H1 (cell line): ENCODE data around the gene ZNF423. TPM values are rescaled to one million over a fixed set of nuclear protein-coding genes. Genes with fewer than 3 reads are reported as not detected.

Experiments
- CTCF ChIA-PET: fragments of 300-600 bp; sonication (Branson Sonifier 250); formaldehyde crosslinking; loops from one replicate; lab custom pipeline; 2021; ENCODE audit not compliant: partially characterized antibody; lab: Charles Lee
- POLR2A ChIA-PET: fragments of 300-600 bp; sonication (Branson Sonifier 250); formaldehyde crosslinking; loops from one replicate; lab custom pipeline; 2021; ENCODE audit warnings: inconsistent platforms; ENCODE audit not compliant: partially characterized antibody; lab: Charles Lee
- DNase-seq, 2 experiments: peaks; one replicate each; pipeline versions ENCODE4 v3.0.0 to v3.0.0-alpha.2; 2010 to 2022; ENCODE audit warnings: low spot score in 2 of 2, low read depth in 1 of 2, mixed read lengths in 1 of 2
- FAIRE-seq: peaks from 2 replicates; lab custom pipeline; 2011; peaks lifted over from hg19 to GRCh38; lab: Jason Lieb, UNC
- H2AFZ ChIP-seq: 2 replicates; pipeline ENCODE4 v1.8.1; 2012; ENCODE audit warnings: low read length, inconsistent platforms
- H2AK5ac ChIP-seq: 2 replicates; pipeline ENCODE4 v1.6.1; 2013; ENCODE audit warnings: low read depth, low read length
- H2BK120ac ChIP-seq: replicated peaks from 2 replicates; pipeline ENCODE3; 2013; ENCODE audit warnings: low read depth, low read length, inconsistent platforms
- H2BK12ac ChIP-seq: 2 replicates; pipeline ENCODE4 v1.6.1; 2013; ENCODE audit warnings: low read depth, low read length
- H2BK15ac ChIP-seq: 2 replicates; pipeline ENCODE4 v1.6.1; 2013; ENCODE audit warnings: low read length
- H2BK20ac ChIP-seq: 2 replicates; pipeline ENCODE4 v1.6.1; 2013; ENCODE audit warnings: low read length
- H2BK5ac ChIP-seq: 2 replicates; pipeline ENCODE4 v1.6.1; 2013; ENCODE audit warnings: low read depth, low read length
- H3K14ac ChIP-seq: 2 replicates; pipeline ENCODE4 v1.6.1; 2013; ENCODE audit warnings: inconsistent platforms; ENCODE audit not compliant: insufficient read length
- H3K18ac ChIP-seq: 2 replicates; pipeline ENCODE4 v1.6.1; 2013; ENCODE audit warnings: low read length; ENCODE audit errors: extremely low read depth
- H3K23ac ChIP-seq: 2 replicates; pipeline ENCODE4 v1.6.1; 2013; ENCODE audit warnings: inconsistent platforms; ENCODE audit not compliant: insufficient read length
- H3K23me2 ChIP-seq: 2 replicates; pipeline ENCODE4 v1.6.1; 2013; ENCODE audit warnings: low read depth, low read length
- H3K27ac ChIP-seq: 2 replicates; pipeline ENCODE4 v1.6.1; 2011; ENCODE audit warnings: low read depth, low read length, inconsistent platforms
- H3K27me3 ChIP-seq, 4 experiments: replicated peaks in 1 of 4; 1 replicate in 1 of 4; 2 replicates in 3 of 4; pipeline versions ENCODE4 v1.6.1 to v1.8.1; 2011 to 2013; ENCODE audit warnings: low read length in 3 of 4, mild to moderate bottlenecking in 3 of 4, inconsistent platforms in 2 of 4, mixed read lengths in 2 of 4, moderate library complexity in 1 of 4; ENCODE audit not compliant: control insufficient read depth in 3 of 4, insufficient read depth in 3 of 4; ENCODE audit errors: extremely low read depth in 1 of 4
- H3K36me3 ChIP-seq, 4 experiments: 2 replicates each; pipeline versions ENCODE4 v1.6.1 to v1.8.1; 2011 to 2013; ENCODE audit warnings: mild to moderate bottlenecking in 4 of 4, low read length in 3 of 4, moderate library complexity in 2 of 4, control low read depth in 1 of 4, inconsistent platforms in 1 of 4; ENCODE audit not compliant: insufficient read depth in 4 of 4, control insufficient read depth in 2 of 4
- H3K4ac ChIP-seq: replicated peaks from 2 replicates; pipeline ENCODE3; 2013; ENCODE audit warnings: low read length, low read depth, mixed read lengths, inconsistent platforms; ENCODE audit not compliant: insufficient read length
- H3K4me1 ChIP-seq, 4 experiments: replicated peaks in 1 of 4; 1 replicate in 1 of 4; 2 replicates in 3 of 4; pipeline versions ENCODE4 v1.6.1 to v1.8.1; 2011 to 2013; ENCODE audit warnings: low read length in 3 of 4, inconsistent platforms in 2 of 4, mixed read lengths in 1 of 4; ENCODE audit not compliant: insufficient read depth in 4 of 4, control insufficient read depth in 3 of 4
- H3K4me2 ChIP-seq, 2 experiments: 2 replicates each; pipeline versions ENCODE4 v1.6.1 to v1.8.1; 2011 to 2013; ENCODE audit warnings: low read depth in 2 of 2, low read length in 2 of 2, control low read depth in 1 of 2, inconsistent platforms in 1 of 2, mild to moderate bottlenecking in 1 of 2; ENCODE audit not compliant: insufficient read depth in 1 of 2
- H3K4me3 ChIP-seq, 4 experiments: fragments of 200-600, 300-600 bp in 1 of 4; sonication (generic), shearing (Covaris generic), sonication (Bioruptor Twin) in 1 of 4; 2 replicates each; pipeline versions ENCODE4 v1.5.1 to v1.8.1; 2011 to 2016; ENCODE audit warnings: low read length in 4 of 4, low read depth in 3 of 4, control low read depth in 2 of 4, inconsistent platforms in 2 of 4, mild to moderate bottlenecking in 2 of 4, mixed read lengths in 1 of 4, moderate library complexity in 1 of 4; ENCODE audit not compliant: insufficient read depth in 2 of 4; ENCODE audit errors: extremely low read depth in 1 of 4
- H3K56ac ChIP-seq: replicated peaks from 2 replicates; pipeline ENCODE3; 2013; ENCODE audit warnings: low read depth, mild to moderate bottlenecking, mixed read lengths, low read length, inconsistent platforms; ENCODE audit not compliant: insufficient read length
- H3K79me1 ChIP-seq: 2 replicates; pipeline ENCODE4 v1.6.1; 2013; ENCODE audit warnings: low read depth, low read length, control low read depth
- H3K79me2 ChIP-seq, 2 experiments: 2 replicates each; pipeline versions ENCODE4 v1.6.1 to v1.8.1; 2012 to 2013; ENCODE audit warnings: low read length in 2 of 2, mild to moderate bottlenecking in 2 of 2, inconsistent platforms in 1 of 2; ENCODE audit not compliant: insufficient read depth in 2 of 2, control insufficient read depth in 1 of 2
- H3K9ac ChIP-seq, 4 experiments: replicated peaks in 1 of 4; 1 replicate in 1 of 4; 2 replicates in 3 of 4; pipeline versions ENCODE4 v1.6.1 to v1.8.1; 2011 to 2013; ENCODE audit warnings: low read depth in 3 of 4, low read length in 3 of 4, control low read depth in 2 of 4, mild to moderate bottlenecking in 2 of 4, moderate library complexity in 2 of 4, inconsistent platforms in 1 of 4; ENCODE audit errors: extremely low read depth in 1 of 4
- H3K9me3 ChIP-seq, 2 experiments: 2 replicates each; pipeline versions ENCODE4 v1.6.1 to v1.8.1; 2012 to 2013; ENCODE audit warnings: mild to moderate bottlenecking in 2 of 2, moderate library complexity in 2 of 2, control low read depth in 1 of 2, inconsistent platforms in 1 of 2, low read depth in 1 of 2, low read length in 1 of 2, mixed read lengths in 1 of 2; ENCODE audit not compliant: insufficient read depth in 2 of 2
- H4K20me1 ChIP-seq, 2 experiments: replicated peaks in 1 of 2; 2 replicates each; pipeline versions ENCODE3 to v1.8.1; 2011 to 2013; ENCODE audit warnings: inconsistent platforms in 2 of 2, low read length in 2 of 2, mild to moderate bottlenecking in 1 of 2; ENCODE audit not compliant: insufficient read depth in 2 of 2, control insufficient read depth in 1 of 2
- H4K5ac ChIP-seq: 2 replicates; pipeline ENCODE4 v1.6.1; 2013; ENCODE audit warnings: low read length, low read depth, mixed read lengths, inconsistent platforms; ENCODE audit not compliant: insufficient read length
- H4K8ac ChIP-seq: 2 replicates; pipeline ENCODE4 v1.8.0; 2013; ENCODE audit warnings: mild to moderate bottlenecking, moderate library complexity, low read length, inconsistent platforms; ENCODE audit not compliant: insufficient read depth; ENCODE audit errors: extremely low read depth
- H4K91ac ChIP-seq: replicated peaks from 2 replicates; pipeline ENCODE3; 2013; ENCODE audit warnings: low read length, mixed read lengths, inconsistent platforms; ENCODE audit not compliant: insufficient read length
- BCL11A ChIP-seq, 2 experiments: IDR thresholded peaks; one replicate each; pipeline ENCODE4 v1.6.1; 2011; ENCODE audit warnings: low read depth in 2 of 2, low read length in 2 of 2, mild to moderate bottlenecking in 2 of 2
- GABPA ChIP-seq: IDR thresholded peaks from 2 replicates; pipeline ENCODE4 v1.6.1; 2011; ENCODE audit warnings: mild to moderate bottlenecking, low read length, moderate library complexity, borderline replicate concordance; ENCODE audit not compliant: insufficient read depth
- GTF2F1 ChIP-seq: IDR thresholded peaks from 2 replicates; pipeline ENCODE4 v1.6.1; 2012; ENCODE audit warnings: low read depth, low read length, improper control_type of control experiment, borderline replicate concordance
- KDM1A ChIP-seq: fragments of 200-600, 300-600 bp; sonication (generic); IDR thresholded peaks from 2 replicates; pipeline ENCODE4 v1.7.1; 2016; ENCODE audit warnings: mild to moderate bottlenecking, low read length, borderline replicate concordance
- SP1 ChIP-seq: IDR thresholded peaks from 2 replicates; pipeline ENCODE4 v1.6.1; 2011; ENCODE audit warnings: low read depth, low read length
- WGBS, 2 experiments: shearing (Covaris generic) in 1 of 2; methylation state at CpG; one replicate each; pipeline versions ENCODE4 v1.1.6 to v1.1.7; 2013 to 2015; ENCODE audit warnings: low lambda C conversion rate in 2 of 2, mixed read lengths in 2 of 2, inconsistent platforms in 1 of 2, low coverage in 1 of 2, missing lambda C conversion rate in 1 of 2; ENCODE audit not compliant: insufficient replicate concordance in 2 of 2, insufficient coverage in 1 of 2, insufficient read length in 1 of 2; ENCODE audit errors: extremely low coverage in 1 of 2, missing lambda C conversion rate in 1 of 2; 5-methylcytosine and 5-hydroxymethylcytosine counted together
- polyA plus RNA-seq, 7 experiments: library from polyadenylated mRNA; depleted of rRNA in 3 of 7; stranded (reverse) in 5 of 7; unstranded in 2 of 7; fragments of >200 nt in 5 of 7; fragments of 200-250 nt in 2 of 7; gene quantifications; 1 replicate in 5 of 7; 2 replicates in 1 of 7; 4 replicates in 1 of 7; pipeline versions ENCODE4 v1.2.1 to v1.2.3, GENCODE V29; 2011 to 2013; ENCODE audit warnings: missing spikeins in 2 of 7, mixed read lengths in 2 of 7
- total RNA-seq: library from RNA; stranded (reverse); fragmentation: NEBNext Ultra II Directional; extraction: Animal tissue kit (Norgen Biotek cat#: 25700); gene quantifications from 2 replicates; pipeline ENCODE4 v1.2.1, GENCODE V29; 2021

Gene ZNF423
- total and polyA plus RNA-seq, 2 of the 8 experiments (the other 6 are each of a cell fraction or from before 2014, with no cell fraction given), result 38.2 to 52.3 TPM

DNA sequence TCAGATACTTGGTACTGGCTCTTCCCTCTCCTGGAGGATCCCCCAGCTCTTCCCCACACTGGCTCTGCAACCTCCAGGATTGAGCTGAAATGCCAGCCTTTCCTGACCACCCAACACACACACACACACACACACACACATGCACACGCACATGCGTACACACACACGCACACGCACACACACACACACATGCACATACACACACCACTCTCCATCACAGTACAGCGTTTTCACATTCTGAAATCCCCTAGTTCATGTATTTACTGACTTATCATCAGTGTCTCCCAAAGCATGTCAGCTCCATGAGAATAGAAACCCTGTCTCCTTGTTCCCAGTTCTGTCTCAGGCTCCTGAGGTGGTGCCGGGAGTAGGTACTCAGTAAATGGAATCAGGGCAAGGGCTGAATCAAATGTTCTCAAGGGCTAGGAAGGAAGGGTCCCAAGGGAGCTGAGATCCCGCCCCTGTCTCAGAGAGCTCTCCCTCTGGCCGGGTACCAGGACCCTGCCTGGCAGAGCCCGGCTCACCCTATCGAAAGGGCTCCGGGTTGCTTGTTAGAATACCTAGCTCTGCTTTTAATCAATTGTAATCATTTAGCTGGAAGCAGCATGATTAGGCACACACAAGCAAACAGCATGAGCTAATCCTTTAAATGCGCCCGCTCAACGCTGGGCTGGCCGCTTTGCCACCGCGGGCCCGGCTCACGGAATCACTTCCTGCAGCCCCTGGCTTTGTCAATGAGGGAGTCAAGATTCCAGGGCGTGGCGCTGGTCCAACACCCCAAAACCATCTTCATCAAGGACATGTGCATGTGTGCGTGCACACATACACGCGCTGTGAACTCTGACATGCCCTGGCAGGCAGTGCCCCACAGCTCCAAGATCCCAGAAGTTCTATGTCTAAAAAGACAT lies 341.6 kb downstream of the ZNF423 start:
- peaks cover 3% of the 10 kb centered on the region; the same call in 1 of the 2 replicates for H3K23me2 ChIP-seq
- H3K9me3 ChIP-seq, result no peaks in the 10 kb centered on the region
- no peaks in the 10 kb centered on the region for H3K36me3 ChIP-seq
- no peak overlapping the region for H2BK5ac ChIP-seq
- no peak overlapping the region for H4K8ac ChIP-seq
- H2BK12ac ChIP-seq, result no peak overlapping the region
- no peak overlapping the region for H3K4me2 ChIP-seq
- H3K27me3 ChIP-seq, result no peaks in the 10 kb centered on the region
- H2BK120ac ChIP-seq, result no peak overlapping the region
- no peak overlapping the region for H2BK20ac ChIP-seq
- no peak overlapping the region for H3K9ac ChIP-seq
- POLR2A ChIA-PET, result no interaction called here
- no peak for TF ChIP-seq GTF2F1
- TF ChIP-seq KDM1A, result no peak
- TF ChIP-seq GABPA, result no peak
- no peak for TF ChIP-seq SP1
- TF ChIP-seq BCL11A (IDR thresholded peaks at IDR 0.05; ENCODE audit: low read depth in 2 of 2, low read length in 2 of 2), result no peak
- TF ChIP-seq, all 59 proteins: peak for 0
- WGBS, 2 experiments, result 89% methylated on average over 24 of the region's 24 CpGs; no CpG with 5 or more reads in 1 of the 2 experiments
- no peak overlapping the region for H2BK15ac ChIP-seq
- CTCF ChIA-PET, result interaction anchor here (0.8 to 3.7 kb wide), 10 partner anchors 10 to 106 kb away, joined by 3 to 26 read pairs (median 4); no protein-coding TSS in a partner anchor
- H3K56ac ChIP-seq, result no peak overlapping the region
- H3K79me1 ChIP-seq, result no peaks in the 10 kb centered on the region
- peaks cover 0 to 4% of the 10 kb centered on the region in 2 experiments for H4K20me1 ChIP-seq
- DNase-seq (no peak), FAIRE-seq (no peak)
- no peaks in the 10 kb centered on the region for H3K4me1 ChIP-seq
- no peak overlapping the region for H3K4me3 ChIP-seq
- H4K91ac ChIP-seq, result no peak overlapping the region
- H3K27ac ChIP-seq, result no peak overlapping the region
- H3K14ac ChIP-seq, result no peak overlapping the region
- H2AK5ac ChIP-seq, result no peak overlapping the region; the same call in 1 of the 2 replicates
- no peak overlapping the region for H3K23ac ChIP-seq
- no peak overlapping the region for H3K4ac ChIP-seq
- no peak overlapping the region for H2AFZ ChIP-seq
- no peaks in the 10 kb centered on the region for H3K79me2 ChIP-seq
- H3K18ac ChIP-seq, result no peak overlapping the region
- no peak overlapping the region for H4K5ac ChIP-seq
